C1 segment of cervical spinal cord (tissue), 14 donors: ENCODE results near the gene TOP2A.

ENCODE experiments used
- DNase-seq, 14 donors: peaks; one replicate each; lab custom pipeline; 2025; lab: John Stamatoyannopoulos, UW

TOP2A gene

GRCh38 chr17:40417609-40418427 lies at the start of gene TOP2A:
TOP2A (minus strand) TSS chr17:40417896; CDS start chr17:40417791, 105 bp downstream.
- DNase-seq: peak; percentile 72 to 99 (median 94)

DNA sequence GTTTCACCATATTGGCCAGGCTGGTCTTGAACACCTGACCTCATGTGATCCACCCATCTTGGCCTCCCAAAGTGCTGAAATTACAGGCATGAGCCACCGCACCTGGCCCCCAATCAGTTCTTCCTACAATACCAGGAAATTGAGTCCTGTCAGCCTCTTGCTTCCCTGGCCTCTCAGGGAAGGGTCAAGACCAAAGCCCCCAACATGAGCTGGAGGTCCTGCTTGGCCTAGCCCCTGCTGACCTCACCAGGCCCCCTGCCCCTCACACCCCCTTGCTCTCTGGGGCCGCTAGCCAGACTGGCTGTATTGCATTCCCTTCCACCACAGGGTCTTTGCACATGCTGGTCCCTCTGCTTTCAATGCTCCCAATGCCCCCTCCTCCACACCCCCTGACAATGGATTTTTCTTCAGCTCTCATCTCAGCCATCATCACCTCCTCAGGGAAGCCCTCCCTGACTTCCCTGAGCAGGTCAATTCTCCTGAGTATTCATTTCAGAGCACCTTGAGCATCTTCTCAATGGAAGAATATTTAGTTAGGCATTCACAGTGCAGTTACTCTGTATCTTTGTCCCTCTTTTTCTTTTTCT lies 49.7 kb upstream of the TOP2A start:
- no peak for DNase-seq

DNA sequence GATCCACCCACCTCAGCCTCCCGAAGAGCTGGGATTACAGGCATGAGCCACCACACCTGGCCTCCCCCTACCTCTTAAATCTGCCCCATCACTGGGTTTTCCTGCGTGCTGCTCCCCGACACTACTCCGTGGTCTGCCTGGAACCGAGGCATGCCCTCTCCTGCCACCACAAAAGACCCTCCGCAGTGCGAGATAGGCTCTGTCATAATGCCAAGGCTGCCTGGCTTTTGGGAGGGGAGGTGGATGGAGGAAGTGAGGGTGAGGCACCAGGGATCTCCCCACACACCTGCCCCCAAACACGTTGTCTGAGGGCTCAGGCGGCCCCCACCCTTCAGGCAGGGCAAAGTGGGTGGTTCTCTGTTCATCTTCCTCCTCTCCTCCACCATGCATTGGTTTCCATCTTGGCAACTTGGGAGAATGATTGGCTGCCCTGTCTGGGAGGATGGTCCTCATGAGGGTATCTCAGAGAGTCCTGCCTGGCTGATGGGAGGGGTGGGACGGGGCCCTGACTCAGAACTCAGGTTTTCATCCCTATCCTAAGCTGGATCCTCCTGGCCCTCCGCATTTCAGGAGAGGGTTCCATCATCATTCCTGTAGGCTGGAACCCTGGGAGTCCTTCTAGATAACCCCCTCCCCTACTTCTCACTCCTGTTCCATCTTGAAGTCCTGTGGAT lies 48.7 kb upstream of the TOP2A start:
- DNase-seq: no peak

DNA sequence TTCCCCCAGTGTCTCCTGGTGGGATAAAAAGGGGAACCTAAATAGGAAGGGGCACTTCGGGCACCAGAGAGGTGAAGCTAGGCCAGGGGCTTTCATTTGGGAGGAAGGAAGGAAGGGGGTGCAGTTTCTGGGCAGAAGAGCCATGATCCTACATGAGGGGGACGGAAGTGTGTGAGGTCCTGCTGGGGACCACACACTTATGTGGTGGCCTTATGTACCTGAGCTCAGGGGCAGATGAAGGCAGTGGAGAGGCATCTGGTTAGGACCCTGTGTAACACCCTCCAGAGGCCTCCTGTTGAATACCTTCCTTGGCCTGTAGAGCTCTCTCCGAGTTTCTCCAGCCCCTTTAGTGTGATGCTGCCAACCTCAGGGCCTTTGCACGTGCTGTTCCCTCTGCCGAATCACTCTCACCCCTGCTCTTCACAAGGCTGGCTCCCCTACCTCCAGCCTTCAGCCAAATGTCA lies 46.7 kb upstream of the TOP2A start:
- DNase-seq: no peak

GRCh38 chr17:40463122-40463550 lies 45.4 kb upstream of the TOP2A start:
- no peak for DNase-seq

DNA sequence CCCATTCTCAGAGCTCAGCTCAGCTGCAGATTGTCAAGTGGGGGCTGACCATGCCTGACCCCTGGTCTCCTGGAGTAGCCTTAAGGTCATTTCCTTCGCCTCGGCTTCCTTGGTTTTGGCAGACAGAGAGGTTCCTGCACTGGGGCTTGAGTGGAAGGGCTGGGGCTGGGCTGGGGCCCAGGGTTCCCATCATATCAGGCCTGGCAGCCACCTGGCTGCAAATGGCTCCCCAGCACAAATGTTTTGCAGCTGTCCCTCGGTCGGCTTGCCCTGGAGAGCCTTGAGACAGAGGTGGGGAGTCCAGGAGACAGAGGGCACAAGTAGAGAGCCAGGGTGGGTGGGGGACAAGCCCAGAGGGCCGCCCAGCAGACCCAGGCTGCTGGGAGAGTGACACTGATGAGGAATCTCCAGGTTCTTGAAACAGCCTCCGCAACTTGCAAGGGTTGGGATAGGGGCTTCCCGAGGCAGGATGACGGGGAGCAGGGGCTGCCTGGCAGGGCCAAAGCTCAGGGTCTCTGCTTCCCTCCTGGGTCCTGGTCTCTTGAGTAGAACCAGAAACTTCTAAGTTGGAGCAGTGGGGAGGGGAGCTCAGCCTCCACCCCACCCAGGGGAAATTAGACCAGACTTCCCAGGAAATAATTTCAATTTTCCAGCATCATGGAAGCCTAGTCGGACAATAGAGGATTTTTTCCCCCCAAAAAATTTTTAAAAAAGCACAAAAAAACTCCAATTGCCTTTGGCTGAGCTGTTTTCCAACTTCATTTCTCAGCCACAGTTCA lies 44.8 kb upstream of the TOP2A start:
- no peak for DNase-seq

DNA sequence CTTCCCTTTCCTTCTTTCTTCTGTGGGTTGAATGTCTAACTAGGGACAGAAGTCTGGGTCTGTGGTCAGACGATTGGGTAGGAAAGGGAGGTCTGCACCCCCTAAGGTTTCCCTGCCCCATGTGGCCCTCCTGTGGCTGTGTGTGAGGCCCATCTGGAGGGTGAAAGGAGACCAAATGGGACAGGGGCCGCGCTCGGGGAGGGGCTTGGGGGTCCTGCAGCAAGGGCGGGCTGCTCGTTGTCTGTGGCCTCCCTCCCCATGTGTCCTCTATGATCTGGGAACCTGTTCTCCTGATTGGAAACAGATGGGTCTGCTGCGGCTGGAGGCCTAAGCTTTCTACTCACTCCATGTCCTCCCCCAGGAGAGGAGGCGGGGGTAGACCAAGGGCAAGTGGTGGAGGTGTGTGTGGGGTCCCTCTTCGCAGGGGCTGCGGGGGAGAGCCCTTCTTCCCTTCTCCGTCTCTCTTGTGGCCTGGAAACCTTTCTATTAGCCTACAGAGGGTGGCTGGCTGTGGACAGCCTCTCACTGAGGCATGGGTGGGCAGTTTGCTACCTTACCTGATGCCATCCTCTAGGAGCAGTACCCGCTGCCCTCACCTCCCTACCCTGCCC lies 44.1 kb upstream of the TOP2A start:
- no peak for DNase-seq

- DNase-seq: no peak
These were observed 43.5 kb upstream of the TOP2A start for GRCh38 chr17:40460968-40461731.

- no peak for DNase-seq
These were observed 42.9 kb upstream of the TOP2A start for GRCh38 chr17:40460604-40460967.

- no peak for DNase-seq
These were observed 42.2 kb upstream of the TOP2A start for GRCh38 chr17:40459636-40460603.

- DNase-seq: no peak
These were observed 41.3 kb upstream of the TOP2A start for GRCh38 chr17:40458851-40459482.

DNA sequence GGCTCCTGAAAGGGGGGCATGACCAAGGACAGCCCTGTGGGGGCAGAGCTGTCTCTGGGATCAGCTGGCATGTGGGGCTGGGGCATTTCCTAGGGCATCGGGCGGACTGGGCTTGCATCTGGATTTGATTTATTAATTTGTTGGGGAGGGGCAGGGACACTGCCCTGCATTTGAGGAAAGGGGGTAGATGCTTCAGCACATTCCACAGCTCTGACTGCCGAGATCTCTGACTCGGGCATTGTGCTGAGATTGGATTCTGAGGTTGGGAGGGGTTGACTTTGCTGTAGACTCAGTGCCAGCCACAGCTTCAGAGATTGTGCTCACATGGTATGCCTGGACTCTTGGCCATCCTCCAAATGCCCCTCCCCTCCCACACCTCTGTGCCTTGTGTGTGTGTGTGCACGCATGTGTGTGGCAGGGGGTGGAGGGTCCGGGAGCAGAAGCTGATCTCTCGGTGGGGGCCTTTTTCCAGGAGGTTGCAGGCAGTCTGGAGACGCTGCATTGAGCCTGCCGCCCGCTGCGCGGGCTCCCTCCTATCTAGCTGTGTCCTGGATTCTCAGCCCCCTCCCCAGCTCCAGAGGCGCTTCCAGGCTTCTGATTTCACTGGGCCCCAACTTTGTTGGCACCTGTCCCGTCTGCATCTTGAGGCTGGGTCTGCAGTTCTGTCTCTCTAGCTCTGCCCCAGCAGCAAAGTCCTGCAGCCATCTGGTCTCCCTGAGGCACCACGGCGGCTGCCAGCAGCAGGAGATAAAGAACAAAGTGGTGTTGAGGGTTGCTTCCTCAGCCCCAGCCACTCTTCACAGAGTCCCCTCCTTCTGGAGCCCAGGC lies 40.5 kb upstream of the TOP2A start:
- DNase-seq: no peak

DNA sequence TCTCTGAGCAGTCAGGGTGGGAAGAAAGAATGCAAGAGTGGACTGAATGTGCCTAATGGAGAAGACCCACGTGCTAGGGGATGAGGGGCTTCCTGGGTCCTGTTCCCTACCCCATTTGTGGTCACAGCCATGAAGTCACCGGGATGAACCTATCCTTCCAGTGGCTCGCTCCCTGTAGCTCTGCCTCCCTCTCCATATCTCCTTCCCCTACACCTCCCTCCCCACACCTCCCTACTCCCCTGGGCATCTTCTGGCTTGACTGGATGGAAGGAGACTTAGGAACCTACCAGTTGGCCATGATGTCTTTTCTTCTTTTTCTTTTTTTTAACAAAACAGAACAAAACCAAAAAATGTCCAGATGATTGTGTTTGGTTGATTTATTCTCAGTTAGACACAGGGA lies 39.7 kb upstream of the TOP2A start:
- DNase-seq: no peak

DNA sequence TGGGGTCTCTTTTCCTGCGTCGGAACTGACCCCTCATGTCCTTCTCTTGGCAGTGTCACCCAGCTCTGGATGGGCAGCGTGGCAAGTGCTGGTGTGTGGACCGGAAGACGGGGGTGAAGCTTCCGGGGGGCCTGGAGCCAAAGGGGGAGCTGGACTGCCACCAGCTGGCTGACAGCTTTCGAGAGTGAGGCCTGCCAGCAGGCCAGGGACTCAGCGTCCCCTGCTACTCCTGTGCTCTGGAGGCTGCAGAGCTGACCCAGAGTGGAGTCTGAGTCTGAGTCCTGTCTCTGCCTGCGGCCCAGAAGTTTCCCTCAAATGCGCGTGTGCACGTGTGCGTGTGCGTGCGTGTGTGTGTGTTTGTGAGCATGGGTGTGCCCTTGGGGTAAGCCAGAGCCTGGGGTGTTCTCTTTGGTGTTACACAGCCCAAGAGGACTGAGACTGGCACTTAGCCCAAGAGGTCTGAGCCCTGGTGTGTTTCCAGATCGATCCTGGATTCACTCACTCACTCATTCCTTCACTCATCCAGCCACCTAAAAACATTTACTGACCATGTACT lies 38.8 kb upstream of the TOP2A start:
- DNase-seq: no peak

GRCh38 chr17:40454613-40454995 lies 36.9 kb upstream of the TOP2A start:
- no peak for DNase-seq

- DNase-seq: no peak
These were observed 36.4 kb upstream of the TOP2A start for GRCh38 chr17:40453881-40454612.

GRCh38 chr17:40452921-40453378 lies 35.3 kb upstream of the TOP2A start:
- DNase-seq: no peak
